COLO668 (cell line): ENCODE results near the gene CHRNA7.

Source experiments
- DNase-seq: peaks from one replicate; lab custom pipeline; 2025; ENCODE audit not compliant: unreplicated experiment; lab: John Stamatoyannopoulos, UW

The CHRNA7 gene

GRCh38 chr15:32029862-32030781 is at the start of gene CHRNA7:
Gene CHRNA7, plus strand, starts transcription at chr15:32030515. Its CDS starts 80 bp downstream, at chr15:32030595.
- DNase-seq = peak; percentile 55

- no peak for DNase-seq
These were observed 44.7 kb upstream of the CHRNA7 start for GRCh38 chr15:31985607-31986006.

GRCh38 chr15:31993062-31993461 is 37.3 kb upstream of the CHRNA7 start:
- DNase-seq = no peak

- no peak for DNase-seq
These were observed 32.6 kb upstream of the CHRNA7 start for GRCh38 chr15:31997711-31998110.

- no peak for DNase-seq
These were observed 26.8 kb upstream of the CHRNA7 start for GRCh38 chr15:32003558-32003957.

- no peak for DNase-seq
These were observed 26.1 kb upstream of the CHRNA7 start for GRCh38 chr15:32004249-32004648.

- DNase-seq = no peak
These were observed 22.9 kb upstream of the CHRNA7 start for GRCh38 chr15:32007355-32007960.

- DNase-seq = no peak
These were observed 15.4 kb upstream of the CHRNA7 start for GRCh38 chr15:32014953-32015352.

- DNase-seq = no peak
These were observed 10.2 kb upstream of the CHRNA7 start for GRCh38 chr15:32020156-32020555.

GRCh38 chr15:32028921-32029320 is 1.4 kb upstream of the CHRNA7 start:
- no peak for DNase-seq

GRCh38 chr15:32029409-32029861 is 880 bp upstream of the CHRNA7 start:
- peak; percentile 12 for DNase-seq

- no peak for DNase-seq
These were observed 480 bp downstream of the CHRNA7 start for GRCh38 chr15:32030795-32031194.

- no peak for DNase-seq
These were observed 3.0 kb downstream of the CHRNA7 start for GRCh38 chr15:32033186-32033890.

- DNase-seq = no peak
These were observed 3.8 kb downstream of the CHRNA7 start for GRCh38 chr15:32034106-32034505.

GRCh38 chr15:32035285-32035684 is 5.0 kb downstream of the CHRNA7 start:
- DNase-seq = no peak

GRCh38 chr15:32036971-32037370 is 6.7 kb downstream of the CHRNA7 start:
- DNase-seq = no peak

- DNase-seq = no peak
These were observed 11.0 kb downstream of the CHRNA7 start for GRCh38 chr15:32041294-32041693.

- no peak for DNase-seq
These were observed 12.1 kb downstream of the CHRNA7 start for GRCh38 chr15:32042269-32042972.

- no peak for DNase-seq
These were observed 23.4 kb downstream of the CHRNA7 start for GRCh38 chr15:32053719-32054118.

- DNase-seq = no peak
These were observed 27.6 kb downstream of the CHRNA7 start for GRCh38 chr15:32057876-32058425.

GRCh38 chr15:32060706-32061105 is 30.4 kb downstream of the CHRNA7 start:
- no peak for DNase-seq
